Measurements from ENCODE around the gene SLC4A7.

Gene SLC4A7

DNA sequence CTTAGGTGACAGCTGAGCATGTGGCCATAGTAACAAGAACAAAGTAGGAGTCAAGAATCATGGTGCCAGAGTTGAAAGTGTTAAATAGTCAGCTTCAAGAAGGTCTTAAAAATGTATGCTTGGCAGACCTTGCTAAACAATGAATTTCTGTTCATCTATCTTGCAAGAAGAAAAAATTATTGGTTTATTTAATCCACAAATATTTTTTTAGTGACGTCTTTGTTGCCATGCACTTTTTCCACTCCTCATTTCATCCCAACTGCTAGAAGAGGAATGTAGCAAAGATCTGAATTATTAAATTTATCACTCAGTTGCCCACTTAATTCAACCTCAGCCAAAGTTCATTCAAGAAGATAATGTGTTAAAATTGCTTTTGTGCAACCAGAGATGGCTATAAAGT is 3.2 kb upstream of the SLC4A7 start:
- no peak for TF ChIP-seq CTCF (IDR thresholded peaks at IDR 0.05; ENCODE audit: insufficient read depth, missing control alignments)
- DNase-seq (ENCODE audit: insufficient read length, low spot score) (no peak), FAIRE-seq (peak; percentile 75)

DNA sequence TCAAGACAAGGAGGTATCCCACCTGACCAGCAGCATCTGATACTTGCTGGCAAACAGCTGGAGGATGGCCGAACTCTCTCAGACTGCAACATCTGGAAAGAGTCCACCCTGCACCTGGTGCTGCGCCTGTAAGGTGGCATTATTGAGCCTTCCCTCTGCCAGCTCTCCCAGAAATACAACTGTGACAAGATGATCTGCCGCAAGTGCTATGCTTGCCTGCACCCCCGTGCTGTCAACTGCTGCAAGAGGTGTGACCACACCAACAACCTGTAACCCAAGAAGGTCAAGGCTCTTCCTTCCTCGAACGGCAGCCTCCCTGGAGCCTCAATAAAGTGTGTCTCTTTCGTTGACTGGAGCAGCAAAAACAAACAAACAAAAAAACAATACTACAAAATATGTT is 2.2 kb upstream of the SLC4A7 start:
- no peak for TF ChIP-seq CTCF (IDR thresholded peaks at IDR 0.05; ENCODE audit: insufficient read depth, missing control alignments)
- FAIRE-seq: no peak
- no peak for DNase-seq (ENCODE audit: insufficient read length, low spot score)

DNA sequence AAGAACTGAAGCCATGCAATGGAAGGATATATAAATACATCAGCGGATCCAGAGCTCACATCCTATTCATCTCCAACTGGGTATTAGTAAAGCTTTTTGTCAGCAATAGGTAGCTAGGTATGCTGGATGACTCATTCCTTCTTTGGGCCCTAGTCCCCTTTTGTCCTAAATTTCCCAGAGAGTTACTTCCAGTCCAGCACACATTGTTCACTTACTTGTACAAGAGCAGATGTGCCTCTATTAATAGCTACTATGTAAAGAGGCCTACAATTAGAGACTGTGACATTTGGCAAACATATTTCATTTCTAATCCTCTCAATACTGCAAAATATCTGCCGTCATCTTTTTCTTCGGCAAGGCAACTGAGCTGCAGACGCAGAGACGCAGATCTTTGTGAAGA is 1.7 kb upstream of the SLC4A7 start:
- no peak for TF ChIP-seq CTCF (IDR thresholded peaks at IDR 0.05; ENCODE audit: insufficient read depth, missing control alignments)
- DNase-seq (ENCODE audit: insufficient read length, low spot score) (no peak), FAIRE-seq (no peak)

DNA sequence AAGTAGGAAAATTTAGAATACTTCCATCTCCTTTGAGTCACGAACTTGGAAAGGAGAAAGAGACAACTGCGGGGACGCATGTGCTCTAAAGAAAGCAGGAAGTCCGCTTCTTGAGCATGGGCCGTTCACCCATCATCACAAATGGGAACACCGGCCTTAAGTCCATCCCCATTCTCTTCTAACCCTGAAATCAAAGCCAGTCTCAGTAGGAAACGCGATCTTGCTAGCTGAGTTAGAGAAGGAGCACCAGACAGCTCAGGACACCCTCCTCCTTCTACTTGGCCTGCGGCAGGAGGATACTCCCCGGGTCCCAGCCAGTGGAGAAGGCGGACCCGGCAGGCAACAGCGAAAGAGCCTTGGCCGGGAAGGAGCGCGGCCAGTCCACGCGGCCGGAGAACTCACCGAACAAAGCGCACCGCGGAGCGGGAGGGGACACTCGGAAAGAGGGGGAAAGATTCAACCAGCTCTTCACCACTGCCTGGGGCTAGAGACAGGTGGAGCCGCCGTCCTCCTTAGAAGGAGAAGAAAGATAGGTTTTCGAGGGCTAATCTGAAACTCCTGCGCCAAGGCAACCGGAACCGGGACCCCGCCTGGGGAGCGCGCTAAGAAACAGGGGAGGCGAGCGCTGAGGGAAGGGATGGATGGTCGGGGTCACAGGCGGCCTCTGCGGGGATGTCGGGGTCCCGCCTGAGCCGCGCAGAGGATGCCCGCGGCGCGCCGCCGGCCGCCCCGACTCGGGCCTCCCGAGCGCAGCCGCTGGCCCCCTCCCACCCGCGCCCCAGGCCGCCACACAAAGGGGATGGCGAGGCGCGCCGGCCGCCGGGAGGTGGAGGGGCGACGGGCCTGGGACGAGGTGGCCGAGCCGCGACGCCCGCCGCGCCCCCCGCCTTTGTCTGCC is 818 bp downstream of the SLC4A7 start:
- DNase-seq (ENCODE audit: insufficient read length, low spot score) (no peak), FAIRE-seq (no peak)
- no peak for TF ChIP-seq CTCF (IDR thresholded peaks at IDR 0.05; ENCODE audit: insufficient read depth, missing control alignments)

GRCh38 chr3:27479806-27480543 is 4.2 kb downstream of the SLC4A7 start:
- FAIRE-seq: no peak
- DNase-seq (ENCODE audit: insufficient read length, low spot score): no peak
- no peak for TF ChIP-seq CTCF (IDR thresholded peaks at IDR 0.05; ENCODE audit: insufficient read depth, missing control alignments)

DNA sequence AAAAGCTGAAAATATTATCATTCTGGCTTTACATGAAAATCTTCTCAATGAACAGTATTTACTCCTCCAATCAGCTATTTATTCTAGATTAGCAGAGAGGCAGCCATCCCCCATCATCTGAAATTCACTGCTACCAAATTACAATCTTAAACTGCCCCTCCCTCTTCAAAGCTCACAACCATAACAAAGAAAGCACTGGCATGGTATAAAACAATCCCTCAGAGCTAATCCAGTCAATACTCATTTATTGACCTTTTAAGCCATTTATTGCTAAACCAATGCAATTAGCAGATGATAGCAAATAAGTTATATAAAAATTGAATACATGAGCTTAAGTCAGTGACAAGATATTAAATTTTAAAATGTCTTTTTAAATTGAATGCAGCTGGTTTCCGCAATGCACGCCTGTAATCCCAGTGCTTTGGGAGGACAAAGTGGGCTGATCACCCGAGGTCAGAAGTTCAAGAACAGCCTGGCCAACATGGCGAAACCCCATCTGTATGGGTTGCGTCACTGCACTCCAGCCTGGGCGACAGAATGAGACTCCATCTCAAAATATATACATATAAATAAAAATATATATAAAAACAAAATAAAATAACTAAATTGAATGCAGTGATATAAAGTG is 12.1 kb downstream of the SLC4A7 start:
- DNase-seq (ENCODE audit: insufficient read length, low spot score) (no peak), FAIRE-seq (no peak)
- TF ChIP-seq CTCF (IDR thresholded peaks at IDR 0.05; ENCODE audit: insufficient read depth, missing control alignments): no peak

Measured in D721Med (cell line).